ENCODE results near the gene NAALADL2.

GRCh38 chr3:175105066-175105465 is 245.9 kb downstream of the NAALADL2 start:
- no peak for TF ChIP-seq EZH2 (IDR thresholded peaks at IDR 0.05; ENCODE audit: low read depth)
- no peak for TF ChIP-seq CTCF (conservative IDR thresholded peaks at IDR 0.05)
